Progenitor cell of endocrine pancreas (in vitro differentiated cells): ENCODE data around the gene THADA. TPM values are rescaled to one million over a fixed set of nuclear protein-coding genes. Genes with fewer than 3 reads are reported as not detected.

Source experiments
- DNase-seq: peaks from one replicate; pipeline ENCODE4 v3.0.0; 2021; ENCODE audit warnings: low spot score; ENCODE audit not compliant: unreplicated experiment
- H3K27ac Mint-ChIP-seq: 2 replicates; pipeline ENCODE4 v1.8.0; 2021; ENCODE audit warnings: mild to moderate bottlenecking, moderate library complexity, mixed read lengths
- H3K27me3 Mint-ChIP-seq: 2 replicates; pipeline ENCODE4 v1.8.0; 2021; ENCODE audit warnings: mixed read lengths
- H3K36me3 Mint-ChIP-seq: 2 replicates; pipeline ENCODE4 v1.8.0; 2022; ENCODE audit warnings: mixed read lengths; ENCODE audit not compliant: insufficient read depth
- H3K4me1 Mint-ChIP-seq: 2 replicates; pipeline ENCODE4 v1.8.0; 2021; ENCODE audit warnings: low read depth, mixed read lengths
- H3K4me3 Mint-ChIP-seq: 2 replicates; pipeline ENCODE4 v1.8.0; 2021; ENCODE audit warnings: low read depth, mild to moderate bottlenecking, moderate library complexity, mixed read lengths
- H3K9me3 Mint-ChIP-seq: 2 replicates; pipeline ENCODE4 v1.8.0; 2021; ENCODE audit warnings: low read depth, mixed read lengths
- total RNA-seq: library from RNA; stranded (reverse); gene quantifications from 2 replicates; pipeline ENCODE4 v1.2.1, GENCODE V29; 2021
- TF ChIP-seq, protein P1 (sequence below): fragments of 200-600 bp; sonication (generic); IDR thresholded peaks from one replicate; pipeline ENCODE4 v1.5.0; 2021; ENCODE audit warnings: antibody characterized with exemption, mild to moderate bottlenecking; ENCODE audit not compliant: unreplicated experiment

Gene THADA
- total RNA-seq, 1 donor from 2014 or later: 39.4 TPM

DNA sequence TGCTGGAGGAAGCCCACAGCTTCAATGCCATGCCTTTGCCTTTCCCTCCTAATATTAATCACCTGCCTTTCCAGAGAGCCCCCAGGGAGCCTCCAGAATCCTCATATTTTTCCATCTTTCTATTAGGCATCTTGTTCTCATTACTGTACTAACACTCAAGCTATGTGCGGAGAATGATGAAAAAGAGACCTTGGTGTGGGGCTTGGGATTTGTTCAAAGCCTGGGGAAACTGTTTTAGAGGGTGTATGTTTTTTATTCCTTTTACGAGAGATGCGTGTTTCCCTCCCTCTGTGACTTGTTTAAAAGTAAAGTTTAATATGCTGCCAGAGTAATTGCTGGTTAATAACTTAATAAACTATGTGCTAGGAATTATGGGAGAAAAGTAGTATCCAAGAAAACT lies 267.0 kb downstream of the THADA start:
- H3K4me1 Mint-ChIP-seq: peaks cover 5% of the 10 kb centered on the region
- no peak overlapping the region for H3K4me3 Mint-ChIP-seq
- peaks cover 3% of the 10 kb centered on the region for H3K36me3 Mint-ChIP-seq
- H3K9me3 Mint-ChIP-seq: no peaks in the 10 kb centered on the region
- H3K27ac Mint-ChIP-seq: no peak overlapping the region
- TF ChIP-seq, protein P1, sequence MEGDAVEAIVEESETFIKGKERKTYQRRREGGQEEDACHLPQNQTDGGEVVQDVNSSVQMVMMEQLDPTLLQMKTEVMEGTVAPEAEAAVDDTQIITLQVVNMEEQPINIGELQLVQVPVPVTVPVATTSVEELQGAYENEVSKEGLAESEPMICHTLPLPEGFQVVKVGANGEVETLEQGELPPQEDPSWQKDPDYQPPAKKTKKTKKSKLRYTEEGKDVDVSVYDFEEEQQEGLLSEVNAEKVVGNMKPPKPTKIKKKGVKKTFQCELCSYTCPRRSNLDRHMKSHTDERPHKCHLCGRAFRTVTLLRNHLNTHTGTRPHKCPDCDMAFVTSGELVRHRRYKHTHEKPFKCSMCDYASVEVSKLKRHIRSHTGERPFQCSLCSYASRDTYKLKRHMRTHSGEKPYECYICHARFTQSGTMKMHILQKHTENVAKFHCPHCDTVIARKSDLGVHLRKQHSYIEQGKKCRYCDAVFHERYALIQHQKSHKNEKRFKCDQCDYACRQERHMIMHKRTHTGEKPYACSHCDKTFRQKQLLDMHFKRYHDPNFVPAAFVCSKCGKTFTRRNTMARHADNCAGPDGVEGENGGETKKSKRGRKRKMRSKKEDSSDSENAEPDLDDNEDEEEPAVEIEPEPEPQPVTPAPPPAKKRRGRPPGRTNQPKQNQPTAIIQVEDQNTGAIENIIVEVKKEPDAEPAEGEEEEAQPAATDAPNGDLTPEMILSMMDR: no peak
- no peak for DNase-seq
- peaks cover 7% of the 10 kb centered on the region for H3K27me3 Mint-ChIP-seq

DNA sequence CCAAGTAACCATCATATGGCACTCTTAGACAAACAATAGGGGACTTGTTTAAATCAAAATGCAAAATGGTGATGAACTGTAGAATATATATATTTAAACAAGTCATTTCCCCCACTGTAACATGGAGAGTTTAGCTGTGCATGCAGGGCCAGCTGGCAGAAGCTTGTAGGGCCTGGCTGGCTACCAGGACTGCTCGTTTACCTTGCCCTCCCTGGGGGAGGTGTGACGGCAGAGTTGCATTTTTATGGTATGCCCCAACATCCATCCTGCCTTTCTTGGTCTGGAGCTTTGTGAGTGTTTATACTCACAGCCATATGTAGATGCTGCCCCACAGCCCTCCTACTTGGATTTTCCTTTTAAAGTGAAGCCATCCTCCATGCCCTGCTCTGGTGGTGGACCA lies 267.7 kb downstream of the THADA start:
- H3K27me3 Mint-ChIP-seq: peaks cover 4% of the 10 kb centered on the region
- no peaks in the 10 kb centered on the region for H3K9me3 Mint-ChIP-seq
- H3K4me3 Mint-ChIP-seq: no peak overlapping the region
- no peak overlapping the region for H3K27ac Mint-ChIP-seq
- H3K36me3 Mint-ChIP-seq: peaks cover 3% of the 10 kb centered on the region
- no peak for DNase-seq
- TF ChIP-seq, protein P1: no peak
- H3K4me1 Mint-ChIP-seq: peaks cover 8% of the 10 kb centered on the region

DNA sequence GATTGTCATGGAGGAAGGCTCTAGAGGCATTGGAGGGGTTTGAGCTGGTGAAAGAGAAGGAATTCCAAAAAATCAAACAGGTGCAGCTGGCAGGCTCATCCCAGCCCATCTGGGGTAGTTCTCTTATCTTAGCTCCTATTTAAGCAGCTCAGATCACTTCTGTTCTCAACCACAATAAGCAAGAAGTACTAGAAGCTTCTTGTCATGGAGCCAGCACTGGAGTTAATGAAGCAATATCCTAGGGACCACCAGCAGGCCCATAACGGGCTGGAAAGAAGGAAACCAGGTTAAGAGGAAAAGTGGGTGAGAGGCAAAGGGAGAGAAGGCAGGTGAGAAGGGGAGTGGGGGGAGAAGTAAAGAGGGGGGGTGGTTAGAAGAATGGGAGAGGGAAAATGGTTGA lies 268.7 kb downstream of the THADA start:
- DNase-seq: no peak
- peaks cover 3% of the 10 kb centered on the region for H3K36me3 Mint-ChIP-seq
- H3K4me1 Mint-ChIP-seq: peaks cover 2% of the 10 kb centered on the region
- H3K4me3 Mint-ChIP-seq: no peak overlapping the region
- no peak overlapping the region for H3K27ac Mint-ChIP-seq
- H3K27me3 Mint-ChIP-seq: peaks cover 4% of the 10 kb centered on the region
- no peaks in the 10 kb centered on the region for H3K9me3 Mint-ChIP-seq
- TF ChIP-seq, protein P1: no peak

- H3K36me3 Mint-ChIP-seq: peaks cover 3% of the 10 kb centered on the region
- DNase-seq: no peak
- H3K4me1 Mint-ChIP-seq: peaks cover 2% of the 10 kb centered on the region
- TF ChIP-seq, protein P1: no peak
- H3K4me3 Mint-ChIP-seq: no peak overlapping the region
- no peaks in the 10 kb centered on the region for H3K9me3 Mint-ChIP-seq
- H3K27ac Mint-ChIP-seq: no peak overlapping the region
- no peaks in the 10 kb centered on the region for H3K27me3 Mint-ChIP-seq
These were observed 269.6 kb downstream of the THADA start for GRCh38 chr2:43326101-43326825.

GRCh38 chr2:43325107-43325811 lies 270.6 kb downstream of the THADA start:
- peaks cover 2% of the 10 kb centered on the region for H3K4me1 Mint-ChIP-seq

More at GRCh38 chr2:43325107-43325811, 270.6 kb downstream of the THADA start:
- Mint-ChIP-seq H3K27ac (no peak overlapping the region), H3K4me3 (no peak overlapping the region), H3K9me3 (no peaks in the 10 kb centered on the region), H3K27me3 (no peaks in the 10 kb centered on the region), H3K36me3 (peaks cover 3% of the 10 kb centered on the region)
- TF ChIP-seq, protein P1: no peak
- DNase-seq: no peak
